OCI-LY1 (cell line): ENCODE results near the gene DLG5.

ENCODE experiments used
- H2AFZ ChIP-seq: fragments of 200-600 bp; sonication (generic), shearing (Covaris generic); 2 replicates; pipeline ENCODE4 v1.6.0; 2014; ENCODE audit warnings: antibody characterized with exemption, mild to moderate bottlenecking, low read length
- H3F3A ChIP-seq: fragments of 200-600 bp; sonication (generic), shearing (Covaris generic); 2 replicates; pipeline ENCODE4 v1.6.0; 2014; ENCODE audit warnings: mild to moderate bottlenecking, antibody characterized with exemption, low read length, moderate library complexity; ENCODE audit not compliant: insufficient read depth
- H3K27ac ChIP-seq: fragments of 200-600 bp; sonication (generic); 2 replicates; pipeline ENCODE4 v1.5.1; 2014; ENCODE audit warnings: low read length, mixed run types, mild to moderate bottlenecking, low read depth; ENCODE audit not compliant: poor library complexity, severe bottlenecking
- H3K27me3 ChIP-seq: fragments of 200-600 bp; sonication (generic); 2 replicates; pipeline ENCODE4 v1.6.0; 2014; ENCODE audit warnings: antibody characterized with exemption, mild to moderate bottlenecking, low read length, moderate library complexity; ENCODE audit not compliant: insufficient read depth
- H3K36me3 ChIP-seq: fragments of 200-600 bp; sonication (generic); 2 replicates; pipeline ENCODE4 v1.6.1; 2014; ENCODE audit warnings: mild to moderate bottlenecking, antibody characterized with exemption, low read length, moderate library complexity, mixed read lengths; ENCODE audit not compliant: insufficient read depth
- H3K4me1 ChIP-seq: fragments of 200-600 bp; sonication (generic); 2 replicates; pipeline ENCODE4 v1.5.1; 2014; ENCODE audit warnings: mild to moderate bottlenecking, low read length, moderate library complexity; ENCODE audit not compliant: insufficient read depth, severe bottlenecking
- H3K4me2 ChIP-seq: fragments of 200-600 bp; sonication (generic), shearing (Covaris generic); 2 replicates; pipeline ENCODE4 v1.6.1; 2014; ENCODE audit warnings: low read length
- H3K4me3 ChIP-seq: fragments of 200-600 bp; sonication (generic); 2 replicates; pipeline ENCODE4 v1.5.1; 2014; ENCODE audit warnings: low read length, low read depth, mild to moderate bottlenecking, mixed read lengths; ENCODE audit not compliant: poor library complexity, severe bottlenecking
- H3K79me2 ChIP-seq: fragments of 200-600 bp; shearing (Covaris generic); 2 replicates; pipeline ENCODE4 v1.6.1; 2016; ENCODE audit warnings: mixed run types, low read length, mixed read lengths; ENCODE audit not compliant: insufficient read depth
- H3K9ac ChIP-seq: fragments of 200-600 bp; sonication (generic), shearing (Covaris generic); 2 replicates; pipeline ENCODE4 v1.6.1; 2014; ENCODE audit warnings: mild to moderate bottlenecking, low read length, mixed read lengths
- H3K9me2 ChIP-seq: fragments of 200-600 bp; sonication (generic), shearing (Covaris generic); 2 replicates; pipeline ENCODE4 v1.6.1; 2014; ENCODE audit warnings: low read depth, mild to moderate bottlenecking, low read length, mixed read lengths
- H3K9me3 ChIP-seq: fragments of 200-600 bp; shearing (Covaris generic); 2 replicates; pipeline ENCODE4 v1.6.1; 2014; ENCODE audit warnings: low read length, mixed read lengths
- H4K20me1 ChIP-seq: fragments of 200-600 bp; sonication (generic), shearing (Covaris generic); 2 replicates; pipeline ENCODE4 v1.6.0; 2016; ENCODE audit warnings: mild to moderate bottlenecking, low read length; ENCODE audit not compliant: insufficient read depth
- EZH2 ChIP-seq: fragments of 200-600 bp; sonication (generic), shearing (Covaris generic); IDR thresholded peaks from 2 replicates; pipeline ENCODE4 v1.8.0; 2017; ENCODE audit warnings: borderline replicate concordance, mixed run types, mild to moderate bottlenecking, antibody characterized with exemption, low read length, moderate library complexity, mixed read lengths
- TF ChIP-seq, protein P1 (sequence below): fragments of 200-600 bp; sonication (generic), shearing (Covaris generic); IDR thresholded peaks from 2 replicates; pipeline ENCODE4 v1.5.1; 2017; ENCODE audit warnings: mild to moderate bottlenecking, antibody characterized with exemption, low read length, moderate library complexity, mixed read lengths

The DLG5 gene

DNA sequence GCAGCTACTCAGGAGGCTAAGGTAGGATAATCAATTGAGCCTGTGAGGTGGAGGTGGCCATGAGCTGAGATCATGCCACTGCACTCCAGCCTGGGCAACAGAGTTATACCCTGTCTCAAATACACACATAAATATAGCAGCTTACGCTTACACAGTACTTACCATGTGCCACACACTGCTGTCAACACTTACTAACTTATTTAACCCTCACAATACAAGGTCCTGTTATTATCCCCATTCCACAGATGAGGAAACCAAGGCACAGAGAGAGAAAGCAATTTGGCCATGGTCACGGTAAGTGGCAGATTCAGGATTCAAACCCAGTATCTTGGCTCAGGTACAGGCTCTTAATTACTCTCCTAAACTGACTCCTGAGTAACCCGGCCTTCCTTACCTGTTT, 19.1 kb downstream of the DLG5 start:
- no peak overlapping the region for H3K27ac ChIP-seq
- H3K4me2 ChIP-seq: no peak overlapping the region
- no peaks in the 10 kb centered on the region for H3K9me2 ChIP-seq
- H4K20me1 ChIP-seq: no peaks in the 10 kb centered on the region
- H3F3A ChIP-seq: no peaks in the 10 kb centered on the region
- no peak overlapping the region for H3K4me3 ChIP-seq
- TF ChIP-seq EZH2: no peak
- TF ChIP-seq, protein P1, sequence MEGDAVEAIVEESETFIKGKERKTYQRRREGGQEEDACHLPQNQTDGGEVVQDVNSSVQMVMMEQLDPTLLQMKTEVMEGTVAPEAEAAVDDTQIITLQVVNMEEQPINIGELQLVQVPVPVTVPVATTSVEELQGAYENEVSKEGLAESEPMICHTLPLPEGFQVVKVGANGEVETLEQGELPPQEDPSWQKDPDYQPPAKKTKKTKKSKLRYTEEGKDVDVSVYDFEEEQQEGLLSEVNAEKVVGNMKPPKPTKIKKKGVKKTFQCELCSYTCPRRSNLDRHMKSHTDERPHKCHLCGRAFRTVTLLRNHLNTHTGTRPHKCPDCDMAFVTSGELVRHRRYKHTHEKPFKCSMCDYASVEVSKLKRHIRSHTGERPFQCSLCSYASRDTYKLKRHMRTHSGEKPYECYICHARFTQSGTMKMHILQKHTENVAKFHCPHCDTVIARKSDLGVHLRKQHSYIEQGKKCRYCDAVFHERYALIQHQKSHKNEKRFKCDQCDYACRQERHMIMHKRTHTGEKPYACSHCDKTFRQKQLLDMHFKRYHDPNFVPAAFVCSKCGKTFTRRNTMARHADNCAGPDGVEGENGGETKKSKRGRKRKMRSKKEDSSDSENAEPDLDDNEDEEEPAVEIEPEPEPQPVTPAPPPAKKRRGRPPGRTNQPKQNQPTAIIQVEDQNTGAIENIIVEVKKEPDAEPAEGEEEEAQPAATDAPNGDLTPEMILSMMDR: no peak
- no peaks in the 10 kb centered on the region for H3K79me2 ChIP-seq
- no peaks in the 10 kb centered on the region for H3K36me3 ChIP-seq
- no peaks in the 10 kb centered on the region for H3K4me1 ChIP-seq
- H3K27me3 ChIP-seq: no peaks in the 10 kb centered on the region; the same call in 1 of the 2 replicates
- no peak overlapping the region for H3K9ac ChIP-seq
- H2AFZ ChIP-seq: no peak overlapping the region
- no peaks in the 10 kb centered on the region for H3K9me3 ChIP-seq

DNA sequence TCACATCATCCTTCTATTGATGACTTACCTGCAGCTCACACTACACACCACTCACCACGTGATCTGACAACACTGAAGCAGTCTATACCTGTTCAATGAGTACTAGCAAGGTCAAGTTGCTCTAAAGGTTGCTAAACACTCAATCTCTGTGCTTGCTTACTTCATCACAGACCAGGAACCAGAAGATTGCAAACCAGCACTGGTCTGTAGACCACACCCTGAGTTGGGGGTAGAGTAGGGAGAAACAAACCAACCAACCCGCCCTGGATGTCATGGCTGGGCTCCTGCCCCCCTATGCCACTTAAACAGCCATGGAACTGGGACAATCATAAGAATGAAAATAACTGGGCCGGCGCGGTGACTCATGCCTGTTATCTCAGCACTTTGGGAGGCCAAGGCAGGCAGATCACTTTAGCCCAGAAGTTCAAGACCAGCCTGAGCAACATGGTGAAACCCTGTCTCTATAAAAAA, 19.6 kb downstream of the DLG5 start:
- H3K4me2 ChIP-seq: no peak overlapping the region
- H3K9me3 ChIP-seq: no peaks in the 10 kb centered on the region
- H2AFZ ChIP-seq: no peak overlapping the region
- no peaks in the 10 kb centered on the region for H4K20me1 ChIP-seq
- no peaks in the 10 kb centered on the region for H3K4me1 ChIP-seq
- no peaks in the 10 kb centered on the region; the same call in 1 of the 2 replicates for H3K27me3 ChIP-seq
- H3K36me3 ChIP-seq: no peaks in the 10 kb centered on the region
- H3K79me2 ChIP-seq: no peaks in the 10 kb centered on the region
- no peak overlapping the region for H3K4me3 ChIP-seq
- H3K9ac ChIP-seq: no peak overlapping the region
- no peak overlapping the region for H3K27ac ChIP-seq
- TF ChIP-seq, protein P1: no peak
- no peak for TF ChIP-seq EZH2
- no peaks in the 10 kb centered on the region for H3F3A ChIP-seq
- no peaks in the 10 kb centered on the region for H3K9me2 ChIP-seq

DNA sequence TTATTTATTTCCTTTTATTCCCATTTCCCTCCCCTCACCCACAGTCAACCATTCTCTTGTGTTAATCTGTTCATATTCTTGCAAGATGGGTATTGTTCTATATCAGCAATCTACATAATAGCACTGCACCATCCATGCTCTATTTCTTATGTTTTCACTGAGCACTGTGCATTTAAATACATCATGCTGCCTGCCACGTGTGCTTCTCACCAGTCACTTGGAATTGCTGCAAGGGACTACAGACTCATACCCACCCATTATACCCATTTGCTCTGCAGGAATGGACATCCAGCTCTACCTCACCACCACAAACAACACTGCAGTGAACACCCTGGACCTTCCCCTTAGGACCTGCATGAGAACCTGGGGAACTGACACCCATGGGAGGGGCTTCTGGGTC, 20.8 kb downstream of the DLG5 start:
- Histone ChIP-seq H3K9me2 (no peaks in the 10 kb centered on the region), H3K4me3 (no peak overlapping the region), H2AFZ (no peak overlapping the region), H3F3A (no peaks in the 10 kb centered on the region), H3K9me3 (no peaks in the 10 kb centered on the region), H3K27ac (no peak overlapping the region), H3K4me2 (no peak overlapping the region), H3K27me3 (no peaks in the 10 kb centered on the region; the same call in 1 of the 2 replicates), H4K20me1 (no peaks in the 10 kb centered on the region), H3K36me3 (no peaks in the 10 kb centered on the region), H3K79me2 (no peaks in the 10 kb centered on the region), H3K9ac (no peak overlapping the region), H3K4me1 (no peaks in the 10 kb centered on the region)
- TF ChIP-seq EZH2: no peak
- TF ChIP-seq, protein P1: no peak
